Left lung (tissue), 10 donors: ENCODE data around the gene CREB5. TPM values are rescaled to one million over a fixed set of nuclear protein-coding genes. Genes with fewer than 3 reads are reported as not detected.

ENCODE experiments used
- ATAC-seq: fragments of 200-7000 bp; cut with Tn5 transposase; one replicate; pipeline ENCODE4 v1.9.1; 2020; ENCODE audit warnings: moderate library complexity
- DNase-seq, 4 donors: peaks; one replicate each; pipeline ENCODE4 v3.0.0-alpha.2; 2013 to 2020
- H3K27ac ChIP-seq, 2 donors: fragments of 200-600 bp; sonication (generic) in 1 of 2; one replicate each; pipeline versions ENCODE4 v1.5.0 to v1.8.0; 2020 to 2021
- H3K27me3 ChIP-seq, 2 donors: fragments of 200-600 bp; sonication (generic) in 1 of 2; one replicate each; pipeline versions ENCODE4 v1.5.0 to v1.8.0; 2020 to 2021
- H3K36me3 ChIP-seq, 2 donors: fragments of 200-600 bp; sonication (generic) in 1 of 2; one replicate each; pipeline versions ENCODE4 v1.5.0 to v1.8.0; 2020 to 2021
- H3K4me1 ChIP-seq, 2 donors: fragments of 200-600 bp; one replicate each; pipeline ENCODE4 v1.8.0; 2021
- H3K4me3 ChIP-seq, 2 donors: fragments of 200-600 bp; sonication (generic) in 1 of 2; one replicate each; pipeline versions ENCODE4 v1.5.0 to v1.8.0; 2020 to 2021; ENCODE audit warnings: mild to moderate bottlenecking in 1 of 2
- H3K9me3 ChIP-seq, 2 donors: fragments of 200-600 bp; sonication (generic) in 1 of 2; one replicate each; pipeline versions ENCODE4 v1.5.0 to v1.8.0; 2020 to 2021
- CTCF ChIP-seq, 2 donors: fragments of 200-600 bp; sonication (generic) in 1 of 2; IDR thresholded peaks; one replicate each; pipeline versions ENCODE4 v1.5.0 to v1.8.0; 2021; ENCODE audit warnings: antibody characterized with exemption in 2 of 2
- intact Hi-C, 2 donors: fragments of 100-400 bp; cut with DNase I; formaldehyde crosslinking; loops; one replicate each; pipeline versions ENCODE4 v1.11.2 to v1.14.2; 2022
- polyA plus RNA-seq, 6 donors: library from polyadenylated mRNA; unstranded; fragments of 120-200 nt; gene quantifications; one replicate each; pipeline ENCODE4 v1.2.1, GENCODE V29; 2013; ENCODE audit not compliant: insufficient read length in 6 of 6
- total RNA-seq, 2 donors: library from RNA; stranded (reverse); fragmentation: NEBNext Ultra II Directional; extraction: Animal tissue kit (Norgen Biotek cat#: 25700); gene quantifications; one replicate each; pipeline ENCODE4 v1.2.1, GENCODE V29; 2021
- donor health status: DM: no; HTN: yes; CAD: no.
- donor health status: DM: no; HTN: no; CAD: no.

The CREB5 gene
- total and polyA plus RNA-seq, 8 donors: 6.6 to 19.9 (median 15.7) TPM

- no peaks in the 10 kb centered on the region for H3K4me1 ChIP-seq
- H3K27me3 ChIP-seq: no peaks in the 10 kb centered on the region
- H3K36me3 ChIP-seq: no peaks in the 10 kb centered on the region
- H3K27ac ChIP-seq: no peak overlapping the region
- no peak for TF ChIP-seq CTCF (IDR thresholded peaks at IDR 0.05)
- intact Hi-C loops: no loop called here
- DNase-seq: no peak
- H3K9me3 ChIP-seq: no peaks in the 10 kb centered on the region
- no peak for ATAC-seq
- no peak overlapping the region for H3K4me3 ChIP-seq
Measured at GRCh38 chr7:28423918-28424514, 11.7 kb downstream of the CREB5 start.

DNA sequence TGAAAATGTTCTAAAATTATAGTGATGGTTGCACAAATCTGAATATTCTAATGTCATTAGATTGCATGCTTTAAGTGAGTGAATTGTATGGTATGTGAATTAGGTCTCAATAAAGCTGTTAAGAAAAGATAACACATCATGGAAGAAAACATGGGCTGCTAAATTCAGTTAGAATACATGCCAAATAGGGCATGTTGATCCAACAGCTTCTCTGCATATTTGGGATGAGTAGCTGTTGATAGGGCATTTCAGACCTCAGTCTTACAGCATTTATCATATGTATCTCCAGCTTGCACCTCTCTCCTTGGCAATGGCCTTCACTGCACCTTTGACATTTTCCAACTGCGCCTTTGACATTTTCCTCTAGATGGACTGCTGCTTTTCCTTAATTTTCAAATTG lies 13.2 kb downstream of the CREB5 start:
- H3K36me3 ChIP-seq: no peaks in the 10 kb centered on the region
- no peak for TF ChIP-seq CTCF (IDR thresholded peaks at IDR 0.05)
- no peak overlapping the region for H3K27ac ChIP-seq
- DNase-seq (no peak), ATAC-seq (no peak)
- no peaks in the 10 kb centered on the region for H3K9me3 ChIP-seq
- intact Hi-C loops: no loop called here
- no peaks in the 10 kb centered on the region for H3K4me1 ChIP-seq
- H3K27me3 ChIP-seq: no peaks in the 10 kb centered on the region
- no peak overlapping the region for H3K4me3 ChIP-seq

DNA sequence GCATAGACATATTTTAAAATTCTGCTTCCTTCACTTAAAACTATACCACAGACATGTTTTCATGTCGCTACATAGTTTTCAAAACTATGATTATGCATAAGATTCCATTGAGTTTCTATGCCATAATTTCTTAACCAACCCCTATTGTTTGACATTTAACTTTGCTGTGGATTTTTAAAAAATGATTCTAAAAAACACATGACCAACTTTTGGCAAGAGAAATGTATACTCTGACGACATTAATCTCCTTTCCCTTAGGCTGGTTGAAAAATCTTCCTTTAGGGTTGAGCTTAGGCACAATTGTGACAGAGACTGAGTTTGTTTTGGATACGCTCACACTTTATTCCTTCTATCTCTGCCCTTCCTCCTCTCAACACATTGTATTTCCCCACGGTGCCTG lies 14.9 kb downstream of the CREB5 start:
- Histone ChIP-seq H3K27me3 (peaks cover 0 to 4% of the 10 kb centered on the region in 2 donors), H3K27ac (no peak overlapping the region), H3K4me1 (no peaks in the 10 kb centered on the region), H3K4me3 (no peak overlapping the region), H3K9me3 (no peaks in the 10 kb centered on the region), H3K36me3 (no peaks in the 10 kb centered on the region)
- ATAC-seq (no peak), DNase-seq (no peak)
- TF ChIP-seq CTCF (IDR thresholded peaks at IDR 0.05): no peak
- intact Hi-C loops: no loop called here

DNA sequence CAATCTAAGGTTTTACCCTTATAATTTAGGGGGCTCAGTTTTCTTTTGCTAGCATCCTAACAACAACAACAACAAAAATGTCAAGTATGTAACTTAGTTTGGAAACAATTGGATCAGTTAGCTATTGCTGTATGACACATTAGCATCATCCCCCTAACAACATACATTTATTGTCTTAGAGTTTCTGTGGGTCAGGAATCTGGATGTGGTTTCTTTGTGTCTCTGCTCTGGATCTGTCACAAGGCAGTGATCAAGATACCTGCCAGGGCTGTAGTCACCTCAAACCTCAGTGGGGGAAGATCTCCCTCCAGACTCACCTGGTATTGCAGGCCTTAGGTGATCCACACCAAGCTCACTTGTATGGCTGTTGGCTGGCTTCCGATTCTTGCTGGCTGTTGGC lies 18.3 kb downstream of the CREB5 start:
- intact Hi-C loops: no loop called here

GRCh38 chr7:28432105-28432504 lies 19.8 kb downstream of the CREB5 start:
- DNase-seq (no peak), ATAC-seq (no peak)
- Histone ChIP-seq H3K36me3 (no peaks in the 10 kb centered on the region), H3K4me1 (no peaks in the 10 kb centered on the region), H3K27me3 (peaks cover 0 to 11% of the 10 kb centered on the region in 2 donors), H3K4me3 (no peak overlapping the region), H3K9me3 (no peaks in the 10 kb centered on the region), H3K27ac (no peak overlapping the region)
- intact Hi-C loops: no loop called here
- no peak for TF ChIP-seq CTCF (IDR thresholded peaks at IDR 0.05)

More for the DNA sequence above, 18.3 kb downstream of the CREB5 start:
- Histone ChIP-seq H3K4me1 (no peaks in the 10 kb centered on the region), H3K4me3 (no peak overlapping the region), H3K27me3 (peaks cover 0 to 11% of the 10 kb centered on the region in 2 donors), H3K9me3 (no peaks in the 10 kb centered on the region), H3K36me3 (no peaks in the 10 kb centered on the region), H3K27ac (no peak overlapping the region)
- DNase-seq (no peak), ATAC-seq (no peak)
- no peak for TF ChIP-seq CTCF (IDR thresholded peaks at IDR 0.05)
